ENCODE data around the gene DACT1. TPM values are rescaled to one million over a fixed set of nuclear protein-coding genes. Genes with fewer than 3 reads are reported as not detected.

DACT1 gene
- total RNA-seq, 1 donor from 2014 or later: 5.2 TPM

GRCh38 chr14:58637040-58637390, 747 bp upstream of the DACT1 start:
- TF ChIP-seq, protein P1, sequence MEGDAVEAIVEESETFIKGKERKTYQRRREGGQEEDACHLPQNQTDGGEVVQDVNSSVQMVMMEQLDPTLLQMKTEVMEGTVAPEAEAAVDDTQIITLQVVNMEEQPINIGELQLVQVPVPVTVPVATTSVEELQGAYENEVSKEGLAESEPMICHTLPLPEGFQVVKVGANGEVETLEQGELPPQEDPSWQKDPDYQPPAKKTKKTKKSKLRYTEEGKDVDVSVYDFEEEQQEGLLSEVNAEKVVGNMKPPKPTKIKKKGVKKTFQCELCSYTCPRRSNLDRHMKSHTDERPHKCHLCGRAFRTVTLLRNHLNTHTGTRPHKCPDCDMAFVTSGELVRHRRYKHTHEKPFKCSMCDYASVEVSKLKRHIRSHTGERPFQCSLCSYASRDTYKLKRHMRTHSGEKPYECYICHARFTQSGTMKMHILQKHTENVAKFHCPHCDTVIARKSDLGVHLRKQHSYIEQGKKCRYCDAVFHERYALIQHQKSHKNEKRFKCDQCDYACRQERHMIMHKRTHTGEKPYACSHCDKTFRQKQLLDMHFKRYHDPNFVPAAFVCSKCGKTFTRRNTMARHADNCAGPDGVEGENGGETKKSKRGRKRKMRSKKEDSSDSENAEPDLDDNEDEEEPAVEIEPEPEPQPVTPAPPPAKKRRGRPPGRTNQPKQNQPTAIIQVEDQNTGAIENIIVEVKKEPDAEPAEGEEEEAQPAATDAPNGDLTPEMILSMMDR (IDR thresholded peaks at IDR 0.05): no peak
- no peaks in the 10 kb centered on the region for H3K27me3 ChIP-seq
- H3K4me3 ChIP-seq: peak overlapping the region; percentile 67
- peaks cover 6% of the 10 kb centered on the region for H3K36me3 ChIP-seq
- peaks cover 16% of the 10 kb centered on the region for H3K4me1 ChIP-seq
- DNase-seq: peak; percentile 70
- intact Hi-C loops (cut with DNase I): no loop called here
- no peaks in the 10 kb centered on the region for H3K9me3 ChIP-seq
- ATAC-seq: no peak
- H3K27ac ChIP-seq: peak overlapping the region; percentile 60

- peaks cover 16% of the 10 kb centered on the region for H3K4me1 ChIP-seq
- TF ChIP-seq, protein P1 (IDR thresholded peaks at IDR 0.05): no peak
- peak overlapping the region; percentile 67 for H3K4me3 ChIP-seq
- peaks cover 7% of the 10 kb centered on the region for H3K36me3 ChIP-seq
- peak overlapping the region; percentile 81 for H3K27ac ChIP-seq
- peak; percentile 70 for DNase-seq
- intact Hi-C loops (cut with DNase I): no loop called here
- ATAC-seq: peak; percentile 53
- H3K27me3 ChIP-seq: no peaks in the 10 kb centered on the region
- no peaks in the 10 kb centered on the region for H3K9me3 ChIP-seq
Observed at GRCh38 chr14:58638231-58639197, 752 bp downstream of the DACT1 start.

- TF ChIP-seq, protein P1 (IDR thresholded peaks at IDR 0.05): no peak
- Histone ChIP-seq H3K27me3 (no peaks in the 10 kb centered on the region), H3K4me3 (peak overlapping the region; percentile 67), H3K9me3 (no peaks in the 10 kb centered on the region), H3K4me1 (peaks cover 16% of the 10 kb centered on the region), H3K27ac (no peak overlapping the region), H3K36me3 (peaks cover 7% of the 10 kb centered on the region)
- intact Hi-C loops (cut with DNase I): no loop called here
- no peak for DNase-seq
- no peak for ATAC-seq
Observed at GRCh38 chr14:58639198-58639565, 1.4 kb downstream of the DACT1 start.

DNA sequence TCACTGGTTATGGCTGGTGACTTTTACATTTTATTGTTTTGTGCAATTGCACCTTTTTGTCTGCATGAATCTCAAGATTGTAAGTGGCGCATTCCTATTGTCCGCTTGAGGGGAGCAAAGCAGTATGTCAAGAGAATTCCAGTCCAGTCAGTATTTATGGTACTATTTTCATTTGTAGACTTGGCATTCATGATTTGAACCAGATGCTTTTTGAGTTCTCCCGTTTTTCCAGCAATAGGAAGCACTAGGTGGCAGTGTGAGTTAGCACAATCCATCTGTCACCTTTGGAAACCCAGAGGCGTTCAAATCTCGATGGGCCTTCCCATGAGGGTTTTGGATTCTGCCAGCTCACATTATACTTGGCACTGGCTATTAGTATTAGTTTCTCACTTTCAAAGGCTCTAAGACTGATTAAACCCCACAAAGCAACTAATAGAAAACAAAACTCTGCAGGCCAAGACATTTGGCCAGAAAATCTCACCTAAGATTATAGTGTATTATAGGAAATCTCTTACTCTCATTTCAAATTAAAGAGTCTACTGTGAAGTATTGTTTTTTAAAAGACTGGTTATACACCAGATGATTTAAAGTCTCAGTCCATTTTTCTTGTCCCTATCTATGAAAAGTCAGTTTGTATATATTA, 2.2 kb downstream of the DACT1 start:
- TF ChIP-seq, protein P1 (IDR thresholded peaks at IDR 0.05): peak; percentile 62
- intact Hi-C loops (cut with DNase I): loop anchor here (10.0 kb wide), 1 partner anchor 385 kb away; no protein-coding TSS in a partner anchor
- peaks cover 14% of the 10 kb centered on the region for H3K36me3 ChIP-seq
- ATAC-seq (peak; percentile 68), DNase-seq (no peak)
- H3K9me3 ChIP-seq: no peaks in the 10 kb centered on the region
- no peaks in the 10 kb centered on the region for H3K27me3 ChIP-seq
- no peak overlapping the region for H3K27ac ChIP-seq
- peaks cover 16% of the 10 kb centered on the region for H3K4me1 ChIP-seq
- H3K4me3 ChIP-seq: peak overlapping the region; percentile 67

DNA sequence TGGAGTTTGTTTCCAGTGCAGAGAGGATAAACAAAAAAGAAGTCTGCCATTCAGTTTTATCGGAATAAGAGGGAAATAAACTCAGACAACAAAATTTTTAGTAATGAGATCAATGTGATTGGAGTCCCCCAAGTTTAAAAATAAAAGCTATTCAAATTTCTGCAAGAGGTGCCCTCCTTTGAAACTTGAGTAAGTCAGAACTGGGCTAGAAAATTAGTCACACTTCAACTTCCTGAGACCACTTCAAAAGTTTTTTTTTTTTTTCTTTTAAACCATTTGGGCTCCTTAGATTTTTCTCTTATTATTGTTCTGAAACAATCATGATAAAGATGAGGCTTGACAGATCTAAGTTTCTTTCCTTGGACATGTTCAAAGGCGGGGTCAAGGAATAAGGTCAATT, 3.2 kb downstream of the DACT1 start:
- no peak for DNase-seq
- peaks cover 16% of the 10 kb centered on the region for H3K4me1 ChIP-seq
- no peak overlapping the region for H3K4me3 ChIP-seq
- H3K9me3 ChIP-seq: no peaks in the 10 kb centered on the region
- no peak for ATAC-seq
- H3K27ac ChIP-seq: no peak overlapping the region
- H3K27me3 ChIP-seq: no peaks in the 10 kb centered on the region
- H3K36me3 ChIP-seq: peaks cover 24% of the 10 kb centered on the region
- intact Hi-C loops (cut with DNase I): loop anchor here (10.0 kb wide), 1 partner anchor 384 kb away; no protein-coding TSS in a partner anchor
- TF ChIP-seq, protein P1 (IDR thresholded peaks at IDR 0.05): no peak
